ENCODE results near the gene GLRA2. TPM values are rescaled to one million over a fixed set of nuclear protein-coding genes. Genes with fewer than 3 reads are reported as not detected.

GLRA2 gene
- not detected for polyA plus RNA-seq (2013, experiment 1 of 2)
- not detected for polyA plus RNA-seq (2013, experiment 2 of 2)

DNA sequence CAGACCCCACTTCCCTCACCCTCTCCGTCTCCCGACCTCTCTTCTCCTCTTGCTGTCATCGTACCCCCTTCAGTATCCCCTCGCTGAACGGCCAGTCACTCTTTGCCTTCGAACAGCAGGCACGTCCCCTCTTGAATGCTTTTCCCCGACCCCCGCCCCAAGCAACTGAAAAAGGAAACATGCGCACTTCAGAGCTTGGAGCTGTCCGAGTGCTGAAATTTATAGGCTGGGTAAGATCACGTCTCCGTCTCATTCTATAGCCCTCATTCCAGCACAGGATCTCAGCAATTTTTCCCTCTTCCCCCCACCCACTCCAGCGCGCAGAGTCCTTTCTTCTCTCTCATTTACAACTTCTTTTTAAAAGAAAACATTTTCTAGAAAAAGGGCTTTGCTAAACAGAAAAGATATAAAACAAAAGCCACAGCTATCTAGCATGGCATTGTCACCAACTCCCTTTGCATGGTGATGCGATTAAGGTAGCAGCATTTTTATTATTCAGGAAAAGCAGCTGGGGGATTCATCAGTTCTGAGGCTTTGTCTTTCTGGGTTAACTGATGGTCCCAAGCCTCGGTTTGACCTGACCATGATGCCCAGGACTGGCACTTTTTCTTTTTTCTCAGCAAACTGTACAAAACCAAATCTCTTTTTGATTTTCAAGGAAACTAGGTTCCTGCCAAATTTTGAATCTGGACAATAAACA lies at the start of gene GLRA2:
Gene GLRA2 (plus strand): TSS at position 247 of the 700 bp plus-strand sequence. CDS start 522 bp downstream, outside the sequence.
- no peak within 1 kb of the TSS for H2AK5ac ChIP-seq (ENCODE audit: low read length, severe bottlenecking)
- no peak within 1 kb of the TSS for H2BK12ac ChIP-seq (ENCODE audit: low read length in 2 of 2)
- H3K23ac ChIP-seq (ENCODE audit: low read length in 2 of 2), result no peak within 1 kb of the TSS
- no peak within 1 kb of the TSS for H3K4me2 ChIP-seq (ENCODE audit: low read length, poor library complexity, severe bottlenecking)
- H3K79me1 ChIP-seq (replicated peaks; ENCODE audit: low read length, poor library complexity, severe bottlenecking), result no peaks in the 10 kb centered on the region
- H3K4me3 ChIP-seq (ENCODE audit: insufficient read depth in 1 of 2, low read depth in 1 of 2, low read length in 2 of 2), result peak within 1 kb of the TSS in 1 of 2 experiments; percentile 48
- H2BK15ac ChIP-seq (ENCODE audit: low read depth, poor library complexity, severe bottlenecking), result no peak within 1 kb of the TSS
- no peak within 1 kb of the TSS for H4K8ac ChIP-seq (ENCODE audit: low read length)
- H2BK120ac ChIP-seq (ENCODE audit: low read depth, low read length), result no peak within 1 kb of the TSS
- DNase-seq, result peak; percentile 16
- no peak within 1 kb of the TSS for H3K4ac ChIP-seq (ENCODE audit: low read depth in 1 of 2, low read length in 2 of 2)
- no peak within 1 kb of the TSS for H2BK5ac ChIP-seq (ENCODE audit: low read depth, low read length, poor library complexity, severe bottlenecking)
- no peak within 1 kb of the TSS for H3K9ac ChIP-seq (ENCODE audit: low read length)
- H3K14ac ChIP-seq (ENCODE audit: low read length in 2 of 2), result no peak within 1 kb of the TSS
- 8% methylated on average over 13 of the region's 17 CpGs for WGBS
- H3K9me3 ChIP-seq (ENCODE audit: control insufficient read depth, low read length), result no peaks in the 10 kb centered on the region
- no peaks in the 10 kb centered on the region for H3K36me3 ChIP-seq (ENCODE audit: control insufficient read depth in 1 of 2, insufficient read depth in 2 of 2, low read depth in 1 of 2, low read length in 2 of 2)
- no peak within 1 kb of the TSS for H3K18ac ChIP-seq (ENCODE audit: low read depth in 1 of 2, low read length in 2 of 2)
- no peak within 1 kb of the TSS for H3K27ac ChIP-seq (ENCODE audit: low read length, poor library complexity, severe bottlenecking)
- no peak within 1 kb of the TSS for H2AFZ ChIP-seq (ENCODE audit: low read depth, low read length)
- H3K4me1 ChIP-seq (ENCODE audit: control insufficient read depth, insufficient read depth, low read depth, low read length), result peaks cover 2% of the 10 kb centered on the region
- no peaks in the 10 kb centered on the region for H3K27me3 ChIP-seq (ENCODE audit: control insufficient read depth in 1 of 2, insufficient read depth in 1 of 2, low read length in 2 of 2)
- H4K91ac ChIP-seq (ENCODE audit: low read length), result no peak within 1 kb of the TSS

DNA sequence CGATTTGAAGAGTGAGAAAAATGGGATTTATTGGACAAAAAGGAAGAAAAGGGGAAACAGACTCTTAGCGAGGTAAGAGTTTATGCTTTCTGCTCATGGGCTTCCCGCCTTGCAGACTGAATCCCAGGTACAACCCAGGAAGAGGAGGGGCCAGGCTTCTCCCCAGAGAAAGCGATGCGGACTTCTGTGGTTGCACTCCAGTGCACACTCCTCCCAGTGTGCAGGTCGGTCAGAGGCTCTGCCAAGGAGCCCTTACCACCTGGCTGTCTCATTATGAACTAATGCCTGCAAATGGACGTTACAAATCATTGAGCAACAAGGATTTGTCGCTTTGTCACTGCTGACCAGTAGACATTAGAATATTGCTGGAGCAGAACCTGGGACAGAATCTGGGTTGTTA lies 39.9 kb upstream of the GLRA2 start:
- WGBS, result 65% methylated on average over 5 of the region's 8 CpGs
- no peak overlapping the region for H3K23ac ChIP-seq (ENCODE audit: low read length in 2 of 2)

DNA sequence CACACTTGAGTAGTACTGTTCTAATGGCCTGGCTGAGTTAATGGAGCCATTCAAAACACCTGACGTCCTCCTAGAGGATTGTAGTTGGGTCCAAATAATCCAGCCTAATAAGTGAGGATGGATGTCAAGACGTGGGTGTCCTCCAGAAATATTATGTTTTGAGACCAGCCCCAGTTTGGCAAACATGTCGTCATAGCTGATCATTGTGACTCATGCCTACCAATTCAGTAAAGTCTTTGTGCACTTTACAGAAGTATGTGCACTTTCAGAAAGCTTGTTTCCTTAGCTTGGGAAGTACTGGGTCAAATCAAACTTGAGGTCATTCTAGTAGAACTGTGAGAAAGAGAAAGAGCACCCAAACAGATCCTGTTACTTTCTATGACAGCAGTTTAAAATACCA lies 37.6 kb upstream of the GLRA2 start:
- H3K36me3 ChIP-seq (ENCODE audit: control insufficient read depth in 1 of 2, insufficient read depth in 2 of 2, low read depth in 1 of 2, low read length in 2 of 2), result no peaks in the 10 kb centered on the region
- no peak overlapping the region for H3K4ac ChIP-seq (ENCODE audit: low read depth in 1 of 2, low read length in 2 of 2)
- 38% methylated on average over 2 of the region's 3 CpGs for WGBS
- no peak overlapping the region for H2BK12ac ChIP-seq (ENCODE audit: low read length in 2 of 2)
- no peaks in the 10 kb centered on the region for H3K27me3 ChIP-seq (ENCODE audit: control insufficient read depth in 1 of 2, insufficient read depth in 1 of 2, low read length in 2 of 2)
- H2BK120ac ChIP-seq (ENCODE audit: low read depth, low read length), result no peak overlapping the region
- H3K9ac ChIP-seq (ENCODE audit: low read length), result no peak overlapping the region
- H4K8ac ChIP-seq (ENCODE audit: low read length), result no peak overlapping the region
- no peaks in the 10 kb centered on the region for H3K9me3 ChIP-seq (ENCODE audit: control insufficient read depth, low read length)
- no peak overlapping the region for H3K27ac ChIP-seq (ENCODE audit: low read length, poor library complexity, severe bottlenecking)
- no peaks in the 10 kb centered on the region for H3K4me1 ChIP-seq (ENCODE audit: control insufficient read depth, insufficient read depth, low read depth, low read length)
- no peak overlapping the region for H4K91ac ChIP-seq (ENCODE audit: low read length)
- no peak overlapping the region for H3K14ac ChIP-seq (ENCODE audit: low read length in 2 of 2)
- H3K4me2 ChIP-seq (ENCODE audit: low read length, poor library complexity, severe bottlenecking), result no peak overlapping the region
- H2BK15ac ChIP-seq (ENCODE audit: low read depth, poor library complexity, severe bottlenecking), result no peak overlapping the region
- no peak overlapping the region for H3K4me3 ChIP-seq (ENCODE audit: insufficient read depth in 1 of 2, low read depth in 1 of 2, low read length in 2 of 2)
- H3K23ac ChIP-seq (ENCODE audit: low read length in 2 of 2), result no peak overlapping the region
- H2BK5ac ChIP-seq (ENCODE audit: low read depth, low read length, poor library complexity, severe bottlenecking), result no peak overlapping the region
- no peak overlapping the region for H3K18ac ChIP-seq (ENCODE audit: low read depth in 1 of 2, low read length in 2 of 2)
- no peak overlapping the region for H2AK5ac ChIP-seq (ENCODE audit: low read length, severe bottlenecking)
- DNase-seq, result no peak
- no peak overlapping the region for H2AFZ ChIP-seq (ENCODE audit: low read depth, low read length)
- H3K79me1 ChIP-seq (replicated peaks; ENCODE audit: low read length, poor library complexity, severe bottlenecking), result no peaks in the 10 kb centered on the region

More for the DNA sequence above, 39.9 kb upstream of the GLRA2 start:
- Histone ChIP-seq H4K91ac (ENCODE audit: low read length) (no peak overlapping the region), H2AFZ (ENCODE audit: low read depth, low read length) (no peak overlapping the region), H2BK5ac (ENCODE audit: low read depth, low read length, poor library complexity, severe bottlenecking) (no peak overlapping the region), H2BK120ac (ENCODE audit: low read depth, low read length) (no peak overlapping the region), H4K8ac (ENCODE audit: low read length) (no peak overlapping the region), H2AK5ac (ENCODE audit: low read length, severe bottlenecking) (no peak overlapping the region), H3K18ac (ENCODE audit: low read depth in 1 of 2, low read length in 2 of 2) (no peak overlapping the region), H3K27me3 (ENCODE audit: control insufficient read depth in 1 of 2, insufficient read depth in 1 of 2, low read length in 2 of 2) (no peaks in the 10 kb centered on the region), H3K9ac (ENCODE audit: low read length) (no peak overlapping the region), H3K36me3 (ENCODE audit: control insufficient read depth in 1 of 2, insufficient read depth in 2 of 2, low read depth in 1 of 2, low read length in 2 of 2) (no peaks in the 10 kb centered on the region), H3K9me3 (ENCODE audit: control insufficient read depth, low read length) (no peaks in the 10 kb centered on the region), H3K79me1 (replicated peaks; ENCODE audit: low read length, poor library complexity, severe bottlenecking) (no peaks in the 10 kb centered on the region), H3K27ac (ENCODE audit: low read length, poor library complexity, severe bottlenecking) (no peak overlapping the region), H3K14ac (ENCODE audit: low read length in 2 of 2) (no peak overlapping the region), H3K4me3 (ENCODE audit: insufficient read depth in 1 of 2, low read depth in 1 of 2, low read length in 2 of 2) (no peak overlapping the region), H3K4ac (ENCODE audit: low read depth in 1 of 2, low read length in 2 of 2) (no peak overlapping the region), H3K4me2 (ENCODE audit: low read length, poor library complexity, severe bottlenecking) (no peak overlapping the region), H2BK15ac (ENCODE audit: low read depth, poor library complexity, severe bottlenecking) (no peak overlapping the region), H2BK12ac (ENCODE audit: low read length in 2 of 2) (no peak overlapping the region), H3K4me1 (ENCODE audit: control insufficient read depth, insufficient read depth, low read depth, low read length) (no peaks in the 10 kb centered on the region)
- no peak for DNase-seq

DNA sequence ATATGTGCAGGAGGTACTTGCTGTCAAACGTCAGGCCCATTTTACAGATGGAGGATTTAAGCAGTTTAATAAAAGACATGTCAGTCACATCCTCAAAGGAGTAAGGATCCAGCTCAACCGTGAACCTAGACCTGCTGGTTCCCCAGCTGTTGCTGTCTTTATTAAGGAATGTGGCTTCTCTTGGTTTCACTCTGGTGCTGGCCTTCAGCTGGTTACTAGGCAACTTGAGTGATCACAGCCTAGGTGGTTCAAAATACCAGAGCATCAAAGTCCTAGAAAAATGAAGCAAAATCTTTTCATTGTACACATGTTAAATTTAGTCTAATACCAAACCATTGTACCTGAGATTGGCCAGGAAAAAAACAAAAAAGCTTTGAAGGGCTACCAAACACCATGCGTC lies 32.7 kb upstream of the GLRA2 start:
- H2AFZ ChIP-seq (ENCODE audit: low read depth, low read length), result no peak overlapping the region
- no peak overlapping the region for H3K18ac ChIP-seq (ENCODE audit: low read depth in 1 of 2, low read length in 2 of 2)
- DNase-seq, result no peak
- H3K4ac ChIP-seq (ENCODE audit: low read depth in 1 of 2, low read length in 2 of 2), result no peak overlapping the region
- no peak overlapping the region for H2BK120ac ChIP-seq (ENCODE audit: low read depth, low read length)
- no peak overlapping the region for H2BK15ac ChIP-seq (ENCODE audit: low read depth, poor library complexity, severe bottlenecking)
- peak overlapping the region; percentile 81 for H3K9ac ChIP-seq (ENCODE audit: low read length)
- H2AK5ac ChIP-seq (ENCODE audit: low read length, severe bottlenecking), result no peak overlapping the region
- H3K9me3 ChIP-seq (ENCODE audit: control insufficient read depth, low read length), result no peaks in the 10 kb centered on the region
- H3K4me3 ChIP-seq (ENCODE audit: insufficient read depth in 1 of 2, low read depth in 1 of 2, low read length in 2 of 2), result peak overlapping the region in 1 of 2 experiments; percentile 69
- H3K27ac ChIP-seq (ENCODE audit: low read length, poor library complexity, severe bottlenecking), result no peak overlapping the region
- no peak overlapping the region for H2BK5ac ChIP-seq (ENCODE audit: low read depth, low read length, poor library complexity, severe bottlenecking)
- no peak overlapping the region for H3K4me2 ChIP-seq (ENCODE audit: low read length, poor library complexity, severe bottlenecking)
- no peak overlapping the region for H4K8ac ChIP-seq (ENCODE audit: low read length)
- H4K91ac ChIP-seq (ENCODE audit: low read length), result no peak overlapping the region
- no peaks in the 10 kb centered on the region for H3K79me1 ChIP-seq (replicated peaks; ENCODE audit: low read length, poor library complexity, severe bottlenecking)
- H3K4me1 ChIP-seq (ENCODE audit: control insufficient read depth, insufficient read depth, low read depth, low read length), result no peaks in the 10 kb centered on the region
- H2BK12ac ChIP-seq (ENCODE audit: low read length in 2 of 2), result no peak overlapping the region
- H3K14ac ChIP-seq (ENCODE audit: low read length in 2 of 2), result no peak overlapping the region
- H3K27me3 ChIP-seq (ENCODE audit: control insufficient read depth in 1 of 2, insufficient read depth in 1 of 2, low read length in 2 of 2), result no peaks in the 10 kb centered on the region
- no peak overlapping the region for H3K23ac ChIP-seq (ENCODE audit: low read length in 2 of 2)
- 96% methylated on average over 3 of the region's 3 CpGs for WGBS
- H3K36me3 ChIP-seq (ENCODE audit: control insufficient read depth in 1 of 2, insufficient read depth in 2 of 2, low read depth in 1 of 2, low read length in 2 of 2), result no peaks in the 10 kb centered on the region
